DMS53 treated with DMSO at 0.1 percent for 48 hours (cell line): ENCODE measurements around the gene DNAJB13.
"Not testable (repeated sequence)": the region's sequence is repeated elsewhere in the genome, so short reads cannot be mapped to it uniquely, and the experiment has no call there.

Source experiments
- DNase-seq: peaks from one replicate; lab custom pipeline; 2025; ENCODE audit not compliant: unreplicated experiment; lab: John Stamatoyannopoulos, UW

Gene DNAJB13

DNA sequence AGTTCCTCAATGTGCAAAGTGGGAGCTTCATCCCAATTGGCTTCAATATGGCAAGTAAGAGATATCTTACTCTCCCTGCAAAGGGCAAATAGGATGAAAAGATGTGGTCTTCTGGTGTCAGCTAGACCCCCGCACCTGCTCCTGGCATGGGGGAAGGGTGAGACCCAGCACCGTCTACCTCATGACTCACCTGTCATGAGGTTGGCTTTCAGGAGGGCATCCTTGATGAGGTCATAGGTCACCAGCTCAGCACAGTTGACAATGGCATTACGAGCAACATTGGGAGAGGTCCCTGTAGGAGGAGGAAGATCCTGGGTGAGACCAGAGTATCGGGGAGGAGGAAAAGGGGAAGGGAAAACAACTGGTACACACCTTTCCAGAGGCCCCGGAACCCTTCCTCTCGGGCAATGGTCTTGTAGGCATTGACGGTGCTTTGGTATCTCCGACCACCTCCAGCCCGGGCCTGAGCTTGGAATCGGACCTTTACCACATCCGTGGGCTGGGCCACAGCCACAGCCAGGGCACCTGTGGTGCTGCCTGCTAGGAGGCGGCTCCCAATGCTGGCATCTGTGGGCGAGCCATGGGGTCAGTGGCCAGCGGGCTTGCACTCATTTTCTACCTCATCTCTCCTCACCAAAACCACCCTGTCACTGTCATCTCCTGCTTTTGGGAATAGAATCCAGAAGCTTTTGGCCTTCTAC lies 25.8 kb downstream of the DNAJB13 start:
- DNase-seq: no peak

DNA sequence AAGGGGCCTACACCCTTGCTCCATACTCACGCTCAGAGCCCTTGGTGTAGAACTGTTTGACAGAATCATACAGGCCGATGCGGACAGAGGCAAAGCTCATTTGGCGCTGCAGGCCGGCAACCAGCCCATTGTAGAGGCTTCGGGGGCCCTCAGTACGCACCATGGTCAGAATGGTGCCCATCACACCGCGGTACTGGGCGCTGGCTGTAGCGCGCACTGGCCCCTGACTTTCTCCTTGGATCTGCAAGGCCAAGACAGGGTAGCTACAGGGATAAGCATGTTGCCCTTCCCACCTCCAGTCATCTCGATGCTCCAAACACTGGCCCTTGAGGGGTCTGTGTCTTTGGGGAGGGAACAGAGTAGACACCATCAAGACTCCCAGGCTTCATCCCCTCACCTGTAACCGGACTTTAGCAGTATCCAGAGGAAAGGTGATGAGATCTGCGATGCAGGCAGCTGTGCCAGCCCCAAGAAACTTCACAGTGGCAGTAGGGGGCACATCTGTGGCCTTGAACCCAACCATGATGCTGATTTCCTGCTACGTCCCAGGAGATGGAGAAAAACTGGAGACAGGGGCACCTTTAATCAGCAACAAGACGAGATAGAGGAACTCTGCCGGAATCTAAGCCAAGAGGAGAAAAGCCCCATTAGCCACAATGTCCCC lies 27.2 kb downstream of the DNAJB13 start:
- DNase-seq: no peak

DNA sequence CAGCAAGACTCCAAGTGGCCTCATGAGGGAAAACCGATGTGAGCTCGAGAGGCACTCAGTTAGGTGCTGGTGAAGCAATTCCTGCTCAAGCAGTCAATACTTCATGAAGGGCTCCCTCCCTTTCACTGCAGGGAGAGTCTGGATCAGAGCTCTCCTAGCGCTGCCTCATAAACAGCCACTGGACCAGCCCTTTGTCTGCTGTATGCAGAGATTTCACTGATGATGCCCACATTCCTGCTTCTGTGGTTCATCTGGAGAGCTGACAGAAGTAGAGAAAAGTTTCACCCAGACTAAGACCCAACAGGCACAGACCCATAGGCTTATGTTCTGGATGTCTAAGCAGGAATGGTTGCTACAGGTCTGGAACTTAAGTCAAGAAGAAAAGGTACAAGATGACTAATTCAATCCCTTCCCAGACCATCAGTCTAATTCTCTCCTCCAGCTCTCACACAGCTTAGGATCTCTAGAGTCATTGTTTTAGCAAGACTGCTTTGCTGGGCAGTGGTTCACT lies 27.8 kb downstream of the DNAJB13 start:
- no peak for DNase-seq

DNA sequence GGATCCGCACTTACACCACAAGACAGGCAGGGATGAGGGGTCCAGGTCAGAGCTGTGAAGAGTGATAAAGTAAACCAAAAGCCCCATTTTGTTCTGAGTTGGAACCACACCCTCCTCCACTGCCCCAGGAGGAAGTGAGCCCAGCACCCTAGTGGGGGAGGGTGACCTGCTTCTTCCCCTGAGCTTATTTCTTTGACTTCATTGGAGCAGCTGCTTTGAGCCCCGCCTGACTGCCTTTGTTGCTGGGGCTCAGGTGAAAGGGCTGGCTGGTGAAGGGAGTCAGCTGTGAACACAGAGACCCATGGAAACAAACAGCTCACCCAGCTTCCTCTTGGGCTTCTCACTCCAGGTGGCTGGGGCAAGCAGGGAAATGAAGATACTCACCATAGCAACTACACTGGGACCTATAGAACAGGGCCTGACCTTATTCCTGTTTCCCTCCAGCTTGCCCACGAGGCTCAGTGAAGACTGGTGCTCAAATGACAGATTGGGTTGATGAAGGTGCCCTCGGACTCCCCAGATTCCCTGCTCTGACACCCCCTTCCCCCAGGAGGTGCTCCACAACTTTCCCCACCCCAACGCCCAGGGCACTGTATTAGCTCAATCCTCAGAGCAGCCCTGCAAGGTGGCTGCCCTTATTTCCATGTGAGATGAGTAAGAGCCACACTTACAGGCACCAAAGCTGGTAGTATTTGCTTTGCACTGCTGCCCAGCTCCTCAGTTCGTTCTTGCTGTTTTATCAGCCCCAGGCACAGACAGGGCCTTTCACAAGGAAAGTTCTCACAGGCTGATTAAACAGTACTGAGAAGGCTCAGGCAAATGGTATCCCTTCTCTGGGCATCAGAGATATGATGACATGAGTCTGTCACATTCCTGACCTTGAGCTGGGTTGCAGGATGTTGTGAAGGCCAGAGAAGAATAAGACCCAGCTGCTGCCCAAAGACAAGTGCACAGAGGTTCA lies 29.5 kb downstream of the DNAJB13 start:
- peak; percentile 98 for DNase-seq

DNA sequence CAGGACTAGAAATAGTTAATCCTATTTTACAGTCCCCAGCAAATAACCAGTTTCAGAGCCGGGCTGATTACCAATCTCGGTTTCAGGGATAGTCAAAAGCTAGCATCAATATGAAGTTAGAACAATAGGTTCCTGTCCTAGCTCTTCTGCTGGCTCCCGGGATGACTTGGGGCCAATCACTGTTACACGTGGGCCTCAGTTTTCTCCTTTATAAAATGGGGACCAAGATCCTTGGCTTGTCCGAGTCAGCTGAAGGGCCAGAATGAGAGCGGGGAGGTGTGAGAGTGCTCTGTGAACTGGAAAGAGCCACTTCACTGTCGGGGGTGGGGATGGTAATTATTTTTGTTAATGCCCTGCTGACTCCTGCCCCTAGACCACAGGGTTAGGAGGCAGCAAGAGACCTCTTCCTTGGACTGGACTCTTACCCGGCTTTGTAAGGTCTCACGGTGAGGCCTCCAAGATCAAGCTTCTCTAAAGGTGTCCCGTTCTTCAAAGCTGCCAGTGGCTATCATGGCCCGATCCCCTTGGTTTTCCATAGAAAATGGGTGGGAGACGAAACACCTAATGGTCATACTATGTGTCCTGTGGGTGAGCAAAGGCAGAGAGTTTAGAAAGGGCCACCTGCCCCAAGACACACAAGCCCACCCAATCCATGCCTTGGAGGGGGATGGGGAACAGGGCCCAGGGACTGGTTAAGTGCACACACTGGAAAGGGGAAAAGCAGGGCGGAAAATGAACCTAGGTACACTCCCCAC lies 30.4 kb downstream of the DNAJB13 start:
- DNase-seq: no peak

DNA sequence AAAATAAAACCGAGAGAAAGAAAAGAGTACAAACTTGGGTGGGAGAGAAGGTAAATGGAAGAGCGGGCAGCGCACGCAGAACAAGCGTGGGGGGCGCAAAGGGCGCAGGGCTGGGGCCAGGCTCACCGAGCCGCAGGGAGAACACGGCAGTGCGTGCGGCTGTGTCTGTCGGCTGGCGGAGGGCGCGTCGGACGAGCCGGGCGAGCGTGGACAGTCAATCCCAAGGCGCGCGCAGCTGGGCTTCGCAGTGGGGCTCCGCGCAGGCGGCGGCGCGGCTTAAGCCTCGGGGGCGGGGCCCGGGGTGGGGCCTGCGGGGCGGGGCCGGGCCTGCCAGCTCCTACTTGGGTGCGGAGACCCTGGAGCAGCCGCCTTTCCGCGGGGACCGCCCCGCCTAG lies 31.8 kb downstream of the DNAJB13 start, which contains the start of gene UCP2:
Gene UCP2 (minus strand): TSS at position 249 of the 395 bp plus-strand sequence. CDS start 4,465 bp downstream, outside the sequence.
- DNase-seq: peak; percentile 99

DNA sequence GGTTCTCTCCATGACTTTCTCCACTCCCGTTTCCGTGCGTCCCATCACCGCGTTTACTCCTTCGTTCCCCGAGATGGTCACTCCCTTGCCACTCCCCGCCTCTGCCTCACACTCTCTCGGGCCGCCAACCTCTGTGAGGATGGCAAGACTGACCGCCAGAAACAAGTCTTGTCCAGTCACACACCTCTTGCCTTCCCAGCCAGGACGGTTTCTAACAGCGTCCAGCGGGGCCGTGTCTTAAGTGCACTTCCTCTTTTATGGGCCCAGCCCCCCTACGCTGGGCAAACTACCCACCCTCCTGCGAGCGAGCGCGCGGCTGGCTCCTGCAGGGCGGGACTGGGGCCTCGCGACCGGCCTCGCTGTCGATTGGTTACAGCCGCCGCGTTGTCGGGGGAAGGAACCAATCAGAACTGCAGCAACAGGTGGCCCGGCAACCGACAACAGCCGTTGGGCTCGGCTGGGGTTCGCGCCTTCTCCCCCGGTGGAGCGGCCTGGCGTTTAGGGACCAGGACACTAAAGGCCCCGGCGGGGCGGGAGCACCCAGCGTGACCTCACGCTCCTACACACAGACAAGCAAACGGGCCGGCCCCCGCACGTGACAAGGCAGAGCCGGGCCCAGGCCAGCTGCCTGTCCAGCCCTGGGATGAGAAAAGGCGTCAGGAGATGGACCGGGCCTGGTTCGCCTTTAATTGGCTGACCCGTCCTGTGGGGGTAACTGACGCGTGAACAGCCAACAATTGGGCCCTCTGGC lies 32.3 kb downstream of the DNAJB13 start:
- peak; percentile 99 for DNase-seq

DNA sequence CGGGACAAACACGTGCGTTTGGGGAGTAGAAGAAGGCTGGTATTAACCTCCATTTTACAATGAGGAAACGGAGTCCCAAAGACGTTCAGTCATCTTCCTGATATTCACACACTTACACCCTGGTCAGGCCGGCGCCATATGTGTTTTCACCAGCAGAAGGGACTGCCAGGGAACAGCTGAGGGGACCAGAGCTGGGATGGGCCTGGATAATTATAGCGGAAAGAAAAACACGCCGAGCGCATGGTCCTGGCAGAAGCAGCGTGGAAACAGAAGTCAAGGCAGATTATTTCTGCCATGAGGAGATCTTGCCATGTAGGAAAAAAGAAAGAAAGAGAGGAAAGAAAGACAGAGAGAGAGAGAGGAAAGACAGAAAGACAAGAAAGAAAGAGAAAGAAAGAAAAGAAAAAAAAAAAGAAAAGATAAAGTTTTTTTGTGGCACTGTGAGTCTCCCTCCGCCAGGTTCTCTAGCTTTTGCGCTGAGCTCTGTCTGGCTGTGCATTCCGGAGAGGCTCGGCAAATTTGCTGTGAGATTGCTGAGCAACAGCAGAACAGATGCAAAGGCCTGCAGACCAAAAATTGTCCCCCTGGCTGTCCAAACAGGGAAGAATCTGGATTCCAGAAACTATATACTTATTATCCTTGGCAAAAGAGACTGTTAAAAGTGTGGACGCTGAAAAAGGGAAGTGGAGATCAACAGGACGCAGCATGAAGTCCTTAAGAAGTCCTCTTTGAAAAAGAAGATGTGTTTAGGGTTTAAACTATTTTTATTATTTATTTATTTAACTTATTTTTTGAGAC lies 33.1 kb downstream of the DNAJB13 start:
- DNase-seq: no peak

DNA sequence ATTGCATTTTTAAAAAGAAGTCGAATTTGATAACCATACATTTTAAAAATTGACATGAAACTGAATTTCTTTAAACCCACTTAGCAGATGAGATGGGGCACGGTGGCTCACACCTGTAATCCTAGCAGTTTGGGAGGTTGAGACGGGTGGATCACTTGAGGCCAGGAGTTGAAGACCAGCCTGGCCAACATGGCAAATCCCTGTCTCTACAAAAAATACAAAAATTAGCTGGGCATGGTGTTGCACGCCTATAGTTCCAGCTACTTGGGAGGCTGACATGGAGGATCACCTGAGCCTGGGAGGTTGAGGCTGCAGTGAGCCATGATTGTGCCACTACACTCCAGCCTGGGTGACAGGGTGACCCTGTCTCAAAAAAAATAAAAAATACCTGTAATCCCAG lies 34.8 kb downstream of the DNAJB13 start:
- not testable (repeated sequence) for DNase-seq

DNA sequence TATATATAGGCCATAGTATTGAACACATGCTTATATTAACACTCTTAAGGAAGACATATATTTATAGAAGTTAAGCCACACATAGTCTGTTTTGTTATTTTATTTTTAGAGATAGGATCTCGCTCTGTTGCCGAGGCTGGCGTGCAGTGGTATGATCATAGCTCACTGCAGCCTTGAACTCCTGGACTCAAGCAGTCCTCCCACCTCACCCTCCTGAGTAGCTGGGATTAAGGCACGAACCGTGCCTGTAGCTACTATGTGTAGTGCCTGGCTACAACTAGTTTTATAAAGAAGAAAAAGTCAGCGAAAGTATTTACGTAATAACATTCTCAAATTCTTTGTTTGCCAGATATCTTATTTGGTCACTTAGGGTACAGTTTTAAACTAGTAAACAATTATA lies 37.4 kb downstream of the DNAJB13 start:
- DNase-seq: no peak

DNA sequence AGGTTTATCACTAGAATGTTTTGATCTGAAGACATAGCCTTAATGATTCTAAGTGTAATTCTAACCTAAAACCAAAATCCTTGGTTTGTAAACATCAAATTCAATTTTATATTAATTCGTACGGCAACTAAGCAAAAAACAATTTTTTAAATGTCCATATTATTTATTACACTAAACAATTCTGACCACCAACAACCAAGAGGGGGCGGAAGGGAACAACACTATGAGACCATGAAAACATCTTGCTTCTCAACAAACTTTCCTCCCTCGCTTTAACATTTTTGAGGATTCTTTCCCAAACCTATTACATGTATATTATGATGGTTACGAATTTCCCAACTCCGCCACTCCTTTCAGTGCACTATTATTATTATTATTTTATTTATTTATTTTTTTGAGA lies 38.3 kb downstream of the DNAJB13 start:
- no peak for DNase-seq

DNA sequence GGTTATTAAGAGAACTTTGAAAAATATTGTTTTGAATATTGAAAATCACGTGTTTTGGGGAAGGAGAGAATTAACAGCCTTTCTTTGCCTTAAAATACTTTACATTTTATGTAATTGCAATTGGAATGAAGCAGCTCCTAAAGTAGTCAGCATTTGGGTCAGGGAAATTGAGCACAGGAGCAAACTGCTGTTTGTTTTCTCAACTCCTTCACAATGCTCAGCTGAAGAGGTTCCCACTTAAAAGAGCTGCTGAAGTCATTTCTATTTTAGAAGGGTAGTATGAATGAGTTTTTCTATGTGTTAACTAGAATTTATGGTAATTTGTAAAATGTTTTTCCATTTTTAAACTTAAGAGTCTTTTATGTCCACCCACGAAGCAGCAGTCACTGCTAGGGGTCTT lies 39.9 kb downstream of the DNAJB13 start:
- peak; percentile 84 for DNase-seq

DNA sequence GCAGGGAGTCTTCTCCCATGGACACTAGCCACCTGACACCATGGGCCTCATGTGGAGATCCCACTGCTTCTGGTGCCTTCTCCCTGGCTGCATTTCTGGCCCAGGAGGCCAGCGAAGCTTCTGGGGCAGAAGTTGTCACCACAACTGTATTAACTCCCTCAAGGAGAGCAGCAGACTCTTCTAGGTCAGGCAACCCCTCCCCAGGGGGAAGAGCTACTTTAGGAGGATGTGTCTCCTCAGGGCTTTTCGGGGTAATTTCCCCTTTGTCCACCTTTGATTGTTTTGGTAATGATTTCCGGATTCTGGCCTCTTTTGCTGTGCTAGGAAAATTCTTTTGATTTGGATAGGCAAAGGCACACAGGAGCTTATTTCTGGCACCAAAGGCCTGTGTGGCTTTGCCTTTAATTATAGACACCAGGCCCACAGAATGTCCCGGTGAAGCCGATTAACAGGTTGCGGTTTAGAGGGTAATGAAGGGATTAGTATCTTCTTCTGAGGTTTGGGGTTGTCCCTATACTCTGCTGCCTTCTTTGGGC lies 40.7 kb downstream of the DNAJB13 start:
- no peak for DNase-seq

DNA sequence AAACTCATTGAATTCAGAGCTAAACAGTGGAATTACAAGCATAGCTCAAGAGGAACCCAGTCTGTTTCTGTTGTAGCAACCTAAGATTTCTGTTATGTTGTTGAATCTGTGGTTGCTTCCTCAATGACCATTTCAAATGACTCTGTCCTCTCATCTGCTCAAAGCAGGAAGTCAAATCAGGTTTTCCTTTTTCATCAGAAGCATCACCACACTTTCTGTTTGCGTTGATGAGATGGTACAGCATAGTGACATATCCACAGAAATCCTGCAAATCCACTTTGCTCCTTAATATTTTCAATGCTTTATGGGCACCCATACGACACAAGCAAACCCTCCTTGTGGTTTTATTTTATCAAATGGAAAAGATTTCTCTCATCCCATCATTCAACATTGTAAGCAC lies 44.4 kb downstream of the DNAJB13 start:
- DNase-seq: peak; percentile 95

DNA sequence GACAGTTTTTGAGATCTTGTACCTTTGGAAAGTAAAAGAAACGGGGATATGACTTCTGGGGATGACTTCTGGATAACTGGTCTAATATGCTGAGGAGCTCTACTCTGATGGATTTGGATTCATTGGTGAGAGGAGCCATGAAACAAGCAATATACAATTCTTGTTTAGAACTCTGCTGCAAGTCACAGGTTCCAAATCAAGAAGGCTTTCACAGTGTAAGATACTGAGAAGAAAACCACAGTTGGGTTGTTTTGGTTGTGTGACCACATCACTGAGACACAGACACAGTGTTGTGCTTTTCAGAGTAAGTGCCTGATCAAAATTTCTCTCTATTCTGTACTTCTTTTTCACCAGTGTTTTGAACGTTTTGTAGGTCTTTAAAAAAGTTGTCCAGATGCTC lies 44.9 kb downstream of the DNAJB13 start:
- DNase-seq: no peak

DNA sequence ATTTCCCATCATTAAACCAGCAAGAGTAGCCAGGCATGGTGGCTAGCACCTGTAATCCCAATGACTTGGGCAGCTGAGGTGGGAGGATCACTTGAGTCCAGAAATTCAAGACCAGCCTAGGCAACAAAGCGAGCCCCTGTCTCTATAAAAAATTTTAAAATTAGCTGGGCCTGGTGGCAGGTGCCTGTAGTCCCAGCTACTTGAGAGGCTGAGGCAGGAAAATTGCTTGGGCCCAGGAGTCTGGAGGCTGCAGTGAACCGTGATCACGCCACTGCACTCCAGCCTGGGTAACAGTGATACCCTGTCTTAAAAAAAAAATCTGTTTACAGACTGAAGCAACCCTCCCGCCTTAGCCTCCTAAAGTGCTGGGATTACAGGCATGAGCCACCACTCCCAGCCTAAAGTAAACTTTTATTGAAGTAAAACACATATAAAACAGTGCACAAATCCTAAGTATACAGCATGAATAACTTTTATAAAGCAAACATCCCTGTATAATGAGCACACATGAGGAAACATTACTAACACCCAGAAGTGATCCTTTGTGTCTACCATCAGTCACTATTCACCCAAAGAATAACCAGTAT lies 45.4 kb downstream of the DNAJB13 start:
- peak; percentile 95 for DNase-seq

DNA sequence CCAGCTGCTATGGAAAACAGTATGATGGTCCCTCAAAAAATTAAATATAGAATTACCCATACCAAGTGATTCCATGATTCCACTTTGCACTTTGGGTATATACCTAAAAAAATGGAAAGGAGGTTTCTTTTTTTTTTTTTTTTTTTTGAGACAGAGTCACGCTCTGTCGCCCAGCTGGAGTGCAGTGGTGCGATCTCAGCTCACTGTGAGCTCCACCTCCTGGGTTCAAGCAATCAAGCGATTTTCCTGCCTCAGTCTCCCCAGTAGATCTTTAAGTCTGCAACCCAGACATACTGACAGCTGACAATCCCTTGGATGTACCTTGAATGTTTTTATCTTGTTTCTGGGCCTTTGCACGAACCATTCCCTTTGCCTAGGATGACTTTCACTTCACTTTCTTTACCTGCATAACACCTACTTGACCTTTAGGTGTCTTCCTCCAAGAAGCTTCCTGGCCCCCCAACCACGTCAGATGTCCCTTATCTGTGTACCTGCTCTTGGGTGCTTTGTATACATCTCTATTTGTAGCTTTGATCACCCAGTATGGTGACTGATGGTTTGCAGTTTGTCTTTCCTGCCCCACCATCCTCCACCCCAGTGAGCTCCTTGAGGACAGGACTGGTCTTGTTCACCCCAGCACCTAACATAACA lies 46.4 kb downstream of the DNAJB13 start:
- DNase-seq: no peak
